Stimulated activated CD8-positive, alpha-beta memory T cell treated with anti-CD3 and anti-CD28 coated beads, Interleukin-15, amount 100 ng/mL, for 1 hour (primary cell): Measurements from ENCODE around the gene LIMS2.
A peak's percentile ranks its signal among the peaks of the same experiment; 100 is the strongest.

Experiments
- DNase-seq: peaks from one replicate; pipeline ENCODE4 v3.0.0-alpha.2; 2020; ENCODE audit warnings: low read depth

The LIMS2 gene

GRCh38 chr2:127675331-127676261 lies at the start of gene LIMS2:
Gene LIMS2 (minus strand): TSS chr2:127675530. CDS start chr2:127675024, 506 bp downstream.
- DNase-seq, result no peak

DNA sequence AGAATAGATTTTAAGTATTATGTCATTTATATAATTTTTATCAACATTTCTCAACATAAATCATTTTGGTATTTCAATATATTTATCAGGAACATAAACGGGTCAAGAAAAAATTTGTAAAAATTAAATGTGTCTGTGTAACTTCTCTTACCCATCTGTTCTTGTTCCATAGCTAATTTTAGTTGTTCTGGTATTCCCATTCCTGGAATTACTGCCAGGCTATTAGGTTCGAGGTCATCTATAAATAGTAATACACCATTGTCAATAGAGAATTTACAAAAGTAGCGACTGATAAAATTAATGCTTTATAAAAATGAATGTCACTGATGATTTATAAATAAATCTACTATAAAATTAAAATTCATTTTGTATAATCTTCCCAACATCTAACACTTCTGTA lies 47.5 kb upstream of the LIMS2 start:
- no peak for DNase-seq

- no peak for DNase-seq
These were observed 46.6 kb upstream of the LIMS2 start for GRCh38 chr2:127721978-127722355.

- no peak for DNase-seq
These were observed 46.1 kb upstream of the LIMS2 start for GRCh38 chr2:127721311-127721977.

GRCh38 chr2:127719301-127720218 lies 44.2 kb upstream of the LIMS2 start:
- no peak for DNase-seq

GRCh38 chr2:127718271-127718670 lies 42.9 kb upstream of the LIMS2 start:
- no peak for DNase-seq

DNA sequence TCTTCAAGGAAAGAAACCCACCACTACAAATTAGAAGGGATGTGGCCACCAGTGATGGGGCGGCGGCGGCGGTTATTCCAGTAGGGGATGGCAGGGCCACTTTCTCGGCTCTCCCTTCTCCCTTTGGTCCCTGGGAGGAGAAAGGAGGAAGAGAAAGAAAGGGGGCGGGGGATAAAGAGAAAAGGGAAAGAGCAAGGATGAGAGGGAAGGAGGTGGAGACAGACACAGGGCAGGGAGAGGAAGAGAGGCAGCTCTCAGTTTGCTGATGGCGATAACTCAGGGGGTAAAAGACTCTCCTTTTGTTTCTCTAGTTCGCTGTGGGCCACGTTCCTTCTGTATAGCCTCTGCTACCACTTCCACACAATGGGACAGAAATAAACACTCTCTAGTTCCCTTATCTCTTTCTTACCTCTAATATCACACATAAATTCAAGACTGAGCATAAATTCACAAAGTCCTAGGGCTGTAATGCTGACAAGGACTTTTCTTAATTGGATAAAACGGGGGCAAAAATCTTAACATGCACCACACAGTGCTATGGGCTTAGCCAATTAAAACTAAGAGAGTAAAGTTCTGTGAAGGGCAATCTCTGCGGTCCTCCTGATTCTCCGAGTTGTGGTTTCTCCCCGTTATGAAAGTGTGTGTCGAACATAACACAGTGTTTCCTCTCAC lies 40.6 kb upstream of the LIMS2 start:
- no peak for DNase-seq

DNA sequence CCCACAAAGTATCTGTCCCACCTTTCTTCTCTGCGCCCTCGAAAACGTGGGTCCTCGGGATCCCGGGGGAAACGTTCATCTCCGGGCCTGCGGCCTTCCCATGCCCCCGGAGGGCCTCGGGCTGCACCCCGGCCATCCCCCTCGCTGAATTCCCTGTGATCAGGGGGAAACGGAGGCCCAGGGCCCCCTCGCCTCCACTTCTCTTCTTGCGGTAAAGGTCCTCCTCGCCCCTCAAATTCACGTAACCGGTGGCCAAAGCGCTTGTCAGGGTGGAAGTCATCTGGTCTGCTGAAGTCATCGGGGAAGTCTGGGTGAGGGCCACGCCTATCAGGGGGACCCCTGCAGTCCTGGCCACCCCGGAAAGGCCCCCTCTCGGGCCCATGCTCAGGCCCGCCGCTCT lies 38.2 kb upstream of the LIMS2 start:
- DNase-seq, result no peak

DNA sequence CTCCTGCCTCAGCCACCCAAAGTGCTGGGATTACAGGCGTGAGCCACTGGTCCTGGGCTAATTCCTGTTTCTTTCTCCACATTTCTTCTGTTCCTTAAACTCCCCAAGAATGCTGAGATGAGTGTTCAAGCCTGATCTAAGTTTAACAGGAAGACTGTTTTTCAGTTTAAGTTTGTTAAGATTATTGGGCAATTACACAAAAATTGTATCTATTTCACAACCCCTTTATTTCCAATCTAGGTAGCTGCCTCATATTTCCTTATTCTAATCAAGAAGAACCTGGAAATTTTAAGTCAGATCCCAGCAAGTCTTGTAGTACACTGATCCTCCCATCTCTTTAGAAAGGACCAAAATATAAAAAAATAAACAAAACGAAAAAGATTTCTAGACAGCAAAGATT lies 37.7 kb upstream of the LIMS2 start:
- no peak for DNase-seq

DNA sequence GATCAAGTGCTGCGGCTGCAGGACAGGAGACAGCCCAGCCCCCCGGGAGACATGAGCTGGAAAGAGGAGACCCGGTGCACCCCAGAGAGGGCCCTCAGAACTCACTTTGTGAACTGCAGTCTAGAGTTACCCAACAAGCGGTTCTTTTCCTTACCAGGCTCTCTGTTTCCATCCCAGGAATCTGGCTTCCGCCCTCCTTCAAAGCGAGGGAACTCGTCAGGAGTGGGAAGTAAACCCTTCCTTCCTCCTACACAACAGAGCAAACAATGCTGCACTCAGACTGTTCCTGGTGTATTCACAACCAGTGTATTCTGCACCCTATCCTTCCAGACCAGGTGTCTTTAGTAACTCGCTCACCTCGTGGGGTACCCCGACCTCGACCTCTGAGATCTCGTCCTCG lies 34.0 kb upstream of the LIMS2 start:
- no peak for DNase-seq

DNA sequence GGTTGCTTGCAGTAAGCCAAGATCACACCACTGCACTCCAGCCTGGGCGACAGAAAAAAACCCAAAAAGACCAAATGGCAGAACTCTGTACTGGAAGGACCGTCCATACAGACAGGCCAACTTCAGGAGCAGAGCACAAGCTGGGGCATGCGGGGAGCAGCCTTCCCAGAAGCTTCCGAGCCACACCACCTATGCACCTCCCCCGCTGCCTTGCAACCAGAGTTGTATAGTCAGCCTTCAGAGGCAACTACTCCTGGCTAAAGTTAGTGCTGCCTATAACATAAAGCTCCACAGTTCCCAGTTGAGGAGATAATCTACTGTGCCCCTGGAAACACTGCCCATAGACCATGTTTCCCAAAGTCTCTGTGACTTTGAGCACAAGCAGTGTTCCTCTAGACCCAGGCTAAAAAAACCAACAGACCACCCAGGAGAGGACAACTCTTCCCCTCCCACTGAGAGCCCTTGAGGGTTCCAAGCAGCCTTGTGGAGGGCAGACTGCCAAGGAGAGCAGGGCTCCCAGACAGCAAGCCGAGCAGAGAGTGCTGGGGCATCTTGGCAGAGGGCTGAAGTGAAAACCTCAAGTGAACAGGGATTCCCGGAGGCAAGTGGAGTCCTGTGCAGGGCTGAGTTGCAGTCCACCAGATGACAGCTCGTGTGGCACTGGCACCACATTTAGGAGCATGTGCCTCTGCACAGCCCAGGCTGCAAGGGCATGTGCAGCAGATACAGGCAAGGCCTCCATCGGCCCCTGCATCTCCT lies 32.7 kb upstream of the LIMS2 start:
- DNase-seq, result no peak

GRCh38 chr2:127706215-127706990 lies 31.1 kb upstream of the LIMS2 start:
- DNase-seq, result no peak

DNA sequence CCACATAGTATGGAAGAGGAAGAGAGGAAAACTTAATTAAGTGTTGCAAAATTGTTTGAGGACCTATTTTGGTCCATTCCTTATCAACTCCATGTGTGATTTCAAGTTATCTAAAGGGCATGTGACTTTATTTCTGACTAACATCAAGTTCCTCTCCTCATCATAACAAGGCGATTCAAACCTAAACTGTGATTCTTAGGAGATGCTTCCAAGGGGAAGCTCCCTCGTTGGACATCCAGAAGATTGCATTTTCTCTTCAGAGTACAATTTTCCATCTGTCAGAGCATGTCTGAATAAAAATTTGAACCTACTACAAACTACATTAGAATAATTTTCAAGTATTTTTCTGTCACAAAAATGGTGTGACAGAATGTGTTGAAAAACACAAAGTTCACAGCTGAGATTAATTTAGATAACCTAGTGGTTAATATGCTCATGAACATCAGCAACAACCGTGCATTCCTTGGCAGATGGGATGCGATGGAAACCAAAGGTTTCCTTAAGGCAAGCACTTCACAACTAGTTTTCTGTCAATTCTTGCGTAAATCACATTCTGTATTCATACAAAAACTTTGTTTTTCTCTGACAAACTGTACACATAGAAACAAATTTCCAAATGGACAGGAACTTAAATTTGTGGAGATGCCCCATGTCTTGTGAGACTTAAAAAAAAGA lies 30.2 kb upstream of the LIMS2 start:
- no peak for DNase-seq

DNA sequence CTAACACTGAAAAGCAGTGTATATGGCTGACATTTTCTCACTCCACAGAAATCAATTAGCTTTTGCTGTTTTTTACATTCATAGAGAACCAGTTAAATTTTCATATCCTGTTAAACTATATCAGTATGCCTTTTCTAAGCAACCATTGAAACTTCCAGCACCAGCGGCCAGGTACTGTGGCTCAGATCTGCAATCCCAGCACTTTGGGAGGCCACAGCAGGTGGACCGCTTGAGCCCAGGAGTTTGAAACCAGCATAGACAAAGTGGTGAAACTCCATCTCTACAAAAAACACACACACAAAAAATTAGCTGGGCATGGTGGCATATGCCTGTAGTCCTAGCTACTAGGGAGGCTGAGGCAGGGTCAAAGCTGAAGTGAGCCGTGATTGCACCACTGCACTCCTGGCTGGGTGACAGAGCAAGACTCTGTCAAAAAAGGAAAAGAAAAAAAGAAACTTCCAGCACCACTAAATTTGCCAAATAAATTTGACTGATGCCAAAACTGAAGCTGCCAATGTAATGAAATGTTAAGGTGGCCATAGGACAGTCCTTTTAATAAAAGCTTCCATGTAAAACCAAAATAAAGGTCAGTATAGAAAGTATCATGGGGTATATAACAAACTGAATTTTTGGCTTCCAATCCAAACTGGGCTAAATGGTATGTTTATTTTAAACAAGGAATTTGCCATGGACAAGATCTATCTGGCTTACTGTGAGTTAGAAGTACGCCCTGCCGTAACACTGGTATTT lies 29.5 kb upstream of the LIMS2 start:
- DNase-seq, result no peak

GRCh38 chr2:127703282-127703681 lies 28.0 kb upstream of the LIMS2 start:
- no peak for DNase-seq

GRCh38 chr2:127702395-127703009 lies 27.2 kb upstream of the LIMS2 start:
- no peak for DNase-seq

- peak; percentile 47 for DNase-seq
These were observed 26.5 kb upstream of the LIMS2 start for GRCh38 chr2:127701651-127702394.

DNA sequence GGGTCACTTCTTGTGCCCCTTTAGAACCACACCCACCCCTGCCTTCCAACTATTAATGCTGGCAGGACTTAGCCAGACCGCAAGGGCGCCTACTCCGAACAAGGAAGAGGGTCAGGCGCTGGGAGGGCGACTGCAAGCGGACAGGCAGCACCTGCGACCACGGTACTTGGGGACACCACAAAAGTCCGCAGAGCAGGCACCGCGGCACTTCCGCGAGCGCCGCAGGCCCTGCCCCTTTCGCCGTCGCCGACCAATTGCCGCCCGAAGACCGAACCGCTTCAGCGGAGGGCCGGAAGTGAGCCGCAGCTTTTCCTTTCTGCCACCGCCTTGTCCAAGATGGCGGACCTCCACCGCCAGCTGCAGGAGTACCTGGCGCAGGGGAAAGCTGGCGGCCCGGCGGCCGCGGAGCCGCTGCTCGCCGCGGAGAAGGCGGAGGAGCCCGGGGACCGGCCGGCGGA lies 25.9 kb upstream of the LIMS2 start, which contains the start of gene SFT2D3:
TSS of gene SFT2D3 (plus strand) at position 305 of the 458 bp plus-strand sequence. CDS start at position 337, 32 bp downstream.
- peak; percentile 76 for DNase-seq
